Measurements from ENCODE around the gene CIB4. TPM values are rescaled to one million over a fixed set of nuclear protein-coding genes. Genes with fewer than 3 reads are reported as not detected.

The CIB4 gene
- total and polyA plus RNA-seq, 2 donors (not counting 1 experiment from before 2014, with no cell fraction given): not detected

DNA sequence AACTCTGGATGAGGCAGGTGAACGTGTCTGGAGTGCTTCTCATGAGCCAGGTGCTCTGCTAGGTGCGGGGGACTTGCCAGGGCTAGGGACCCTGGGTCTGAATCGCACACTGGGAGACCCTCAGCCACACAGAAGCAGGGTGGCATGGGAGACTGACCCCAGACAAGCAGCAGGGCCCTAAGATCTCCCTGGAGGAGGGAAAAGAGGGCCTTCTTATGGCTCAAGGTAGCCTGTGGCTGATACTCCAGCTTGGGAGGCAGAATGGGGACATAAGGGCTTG is 12.8 kb upstream of the CIB4 start:
- Histone ChIP-seq H3K4me2 (replicated peaks; ENCODE audit: low read depth, low read length, poor library complexity, severe bottlenecking) (no peak overlapping the region), H3K9ac (ENCODE audit: low read length) (no peak overlapping the region), H3K27ac (ENCODE audit: low read length in 2 of 2) (no peak overlapping the region), H3K4me3 (ENCODE audit: control extremely low read depth in 1 of 5, extremely low read depth in 1 of 5, insufficient read depth in 1 of 5, low read depth in 2 of 5, low read length in 4 of 5) (no peak overlapping the region), H3K27me3 (replicated peaks in 1 of 4; ENCODE audit: control extremely low read depth in 1 of 4, control insufficient read depth in 3 of 4, insufficient read depth in 4 of 4, low read length in 3 of 4) (peaks cover 0 to 4% (median 0%) of the 10 kb centered on the region in 4 experiments), H2AFZ (ENCODE audit: insufficient read depth, low read depth, low read length, poor library complexity, severe bottlenecking) (no peak overlapping the region), H3K79me2 (ENCODE audit: control insufficient read depth, insufficient read depth, low read length) (no peaks in the 10 kb centered on the region), H3K4me1 (ENCODE audit: control insufficient read depth in 2 of 2, insufficient read depth in 2 of 2, low read length in 2 of 2) (no peaks in the 10 kb centered on the region), H3K9me3 (ENCODE audit: control extremely low read depth in 1 of 3, control insufficient read depth in 2 of 3, insufficient read depth in 1 of 3, low read length in 2 of 3) (peaks cover 0 to 15% (median 0%) of the 10 kb centered on the region in 3 donors), H3K36me3 (replicated peaks in 1 of 2; ENCODE audit: control extremely low read depth in 1 of 2, control insufficient read depth in 1 of 2, extremely low read depth in 1 of 2, insufficient read depth in 2 of 2, low read length in 1 of 2) (no peaks in the 10 kb centered on the region), H4K20me1 (ENCODE audit: control insufficient read depth, insufficient read depth, low read length, poor library complexity, severe bottlenecking) (no peaks in the 10 kb centered on the region)
- Mint-ChIP-seq H3K9me3 (ENCODE audit: insufficient read depth) (no peaks in the 10 kb centered on the region), H3K4me3 (no peak overlapping the region), H3K27me3 (peaks cover 37% of the 10 kb centered on the region), H3K4me1 (no peaks in the 10 kb centered on the region), H3K27ac (no peak overlapping the region)
- TF ChIP-seq EZH2 (IDR thresholded peaks at IDR 0.05; ENCODE audit: borderline replicate concordance, insufficient read depth, low read depth, low read length, poor library complexity, severe bottlenecking): no peak
- TF ChIP-seq, protein P1, sequence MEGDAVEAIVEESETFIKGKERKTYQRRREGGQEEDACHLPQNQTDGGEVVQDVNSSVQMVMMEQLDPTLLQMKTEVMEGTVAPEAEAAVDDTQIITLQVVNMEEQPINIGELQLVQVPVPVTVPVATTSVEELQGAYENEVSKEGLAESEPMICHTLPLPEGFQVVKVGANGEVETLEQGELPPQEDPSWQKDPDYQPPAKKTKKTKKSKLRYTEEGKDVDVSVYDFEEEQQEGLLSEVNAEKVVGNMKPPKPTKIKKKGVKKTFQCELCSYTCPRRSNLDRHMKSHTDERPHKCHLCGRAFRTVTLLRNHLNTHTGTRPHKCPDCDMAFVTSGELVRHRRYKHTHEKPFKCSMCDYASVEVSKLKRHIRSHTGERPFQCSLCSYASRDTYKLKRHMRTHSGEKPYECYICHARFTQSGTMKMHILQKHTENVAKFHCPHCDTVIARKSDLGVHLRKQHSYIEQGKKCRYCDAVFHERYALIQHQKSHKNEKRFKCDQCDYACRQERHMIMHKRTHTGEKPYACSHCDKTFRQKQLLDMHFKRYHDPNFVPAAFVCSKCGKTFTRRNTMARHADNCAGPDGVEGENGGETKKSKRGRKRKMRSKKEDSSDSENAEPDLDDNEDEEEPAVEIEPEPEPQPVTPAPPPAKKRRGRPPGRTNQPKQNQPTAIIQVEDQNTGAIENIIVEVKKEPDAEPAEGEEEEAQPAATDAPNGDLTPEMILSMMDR (IDR thresholded peaks at IDR 0.05): no peak
- WGBS (ENCODE audit: insufficient coverage): 88% methylated on average over 3 of the region's 3 CpGs
- intact Hi-C loops (cut with micrococcal nuclease): no loop called here
- DNase-seq (no peak), ATAC-seq (ENCODE audit: low read depth) (no peak)
- ChIA-PET CTCF (no interaction called here), POLR2A (no interaction called here)

DNA sequence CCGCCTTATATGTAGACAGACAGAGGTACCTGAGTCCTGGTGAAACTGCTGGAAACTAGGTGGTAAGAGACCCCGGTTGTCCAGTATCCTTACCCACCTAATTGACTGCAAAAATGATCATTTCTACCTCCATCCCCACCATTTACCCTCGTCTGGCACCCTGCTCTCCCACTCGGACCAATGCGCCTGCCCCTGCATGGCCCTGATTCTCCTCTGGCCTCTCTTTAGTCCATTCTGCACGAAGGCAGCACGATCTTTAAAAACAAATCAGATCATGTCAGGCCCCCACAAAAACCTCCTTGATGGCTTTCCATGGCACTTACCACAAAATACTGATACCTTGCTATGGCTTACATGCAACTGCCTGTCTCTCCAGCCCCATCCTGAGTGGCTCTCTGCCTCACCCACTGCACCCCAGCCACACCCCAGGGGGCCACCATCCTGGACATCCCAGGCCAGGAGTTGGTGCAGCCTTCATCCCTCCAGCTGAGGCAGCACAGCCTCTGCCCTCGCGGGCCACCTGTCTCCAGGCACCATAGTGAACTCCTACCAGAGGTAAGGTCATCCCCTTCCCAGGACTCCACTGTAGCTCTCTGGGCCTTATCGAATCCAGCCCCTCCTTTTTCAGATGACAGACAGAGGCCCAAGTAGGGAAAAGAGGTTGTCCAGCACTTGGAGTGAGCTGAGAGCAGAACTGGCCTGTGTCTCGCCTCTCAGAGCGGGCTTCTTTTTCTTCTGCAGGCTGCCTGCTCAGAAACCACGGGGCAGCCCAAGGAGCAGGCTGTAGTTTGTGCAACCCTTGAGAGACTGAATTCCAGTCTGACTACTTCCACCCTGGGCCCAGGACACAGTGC is 12.3 kb upstream of the CIB4 start:
- POLR2A ChIA-PET: no interaction called here
- no peak overlapping the region for H2AFZ ChIP-seq (ENCODE audit: insufficient read depth, low read depth, low read length, poor library complexity, severe bottlenecking)
- intact Hi-C loops (cut with micrococcal nuclease): no loop called here
- H3K4me1 ChIP-seq (ENCODE audit: control insufficient read depth in 2 of 2, insufficient read depth in 2 of 2, low read length in 2 of 2): no peaks in the 10 kb centered on the region
- H3K4me3 ChIP-seq (ENCODE audit: control extremely low read depth in 1 of 5, extremely low read depth in 1 of 5, insufficient read depth in 1 of 5, low read depth in 2 of 5, low read length in 4 of 5): no peak overlapping the region
- Mint-ChIP-seq H3K27me3 (peaks cover 32% of the 10 kb centered on the region), H3K4me1 (no peaks in the 10 kb centered on the region), H3K9me3 (ENCODE audit: insufficient read depth) (no peaks in the 10 kb centered on the region), H3K27ac (no peak overlapping the region), H3K4me3 (no peak overlapping the region)
- no peak for ATAC-seq (ENCODE audit: low read depth)
- 84% methylated on average over 11 of the region's 13 CpGs for WGBS (ENCODE audit: insufficient coverage)
- CTCF ChIA-PET: no interaction called here
- no peak overlapping the region for H3K9ac ChIP-seq (ENCODE audit: low read length)
- H3K36me3 ChIP-seq (replicated peaks in 1 of 2; ENCODE audit: control extremely low read depth in 1 of 2, control insufficient read depth in 1 of 2, extremely low read depth in 1 of 2, insufficient read depth in 2 of 2, low read length in 1 of 2): no peaks in the 10 kb centered on the region
- peaks cover 0 to 4% (median 0%) of the 10 kb centered on the region in 4 experiments for H3K27me3 ChIP-seq (replicated peaks in 1 of 4; ENCODE audit: control extremely low read depth in 1 of 4, control insufficient read depth in 3 of 4, insufficient read depth in 4 of 4, low read length in 3 of 4)
- TF ChIP-seq, protein P1 (IDR thresholded peaks at IDR 0.05): no peak
- TF ChIP-seq EZH2 (IDR thresholded peaks at IDR 0.05; ENCODE audit: borderline replicate concordance, insufficient read depth, low read depth, low read length, poor library complexity, severe bottlenecking): no peak
- no peaks in the 10 kb centered on the region for H3K79me2 ChIP-seq (ENCODE audit: control insufficient read depth, insufficient read depth, low read length)
- no peak overlapping the region for H3K4me2 ChIP-seq (replicated peaks; ENCODE audit: low read depth, low read length, poor library complexity, severe bottlenecking)
- H4K20me1 ChIP-seq (ENCODE audit: control insufficient read depth, insufficient read depth, low read length, poor library complexity, severe bottlenecking): no peaks in the 10 kb centered on the region
- peaks cover 0 to 9% (median 0%) of the 10 kb centered on the region in 3 donors for H3K9me3 ChIP-seq (ENCODE audit: control extremely low read depth in 1 of 3, control insufficient read depth in 2 of 3, insufficient read depth in 1 of 3, low read length in 2 of 3)
- no peak for DNase-seq
- H3K27ac ChIP-seq (ENCODE audit: low read length in 2 of 2): no peak overlapping the region

Measured in B cell (primary cell).